ENCODE measurements around the gene TGFA.

Gene TGFA

GRCh38 chr2:70553584-70554337 lies at the start of gene TGFA:
Gene TGFA (minus strand): TSS chr2:70553826. CDS start chr2:70553767, 59 bp downstream.
- DNase-seq = peak; percentile 69

DNA sequence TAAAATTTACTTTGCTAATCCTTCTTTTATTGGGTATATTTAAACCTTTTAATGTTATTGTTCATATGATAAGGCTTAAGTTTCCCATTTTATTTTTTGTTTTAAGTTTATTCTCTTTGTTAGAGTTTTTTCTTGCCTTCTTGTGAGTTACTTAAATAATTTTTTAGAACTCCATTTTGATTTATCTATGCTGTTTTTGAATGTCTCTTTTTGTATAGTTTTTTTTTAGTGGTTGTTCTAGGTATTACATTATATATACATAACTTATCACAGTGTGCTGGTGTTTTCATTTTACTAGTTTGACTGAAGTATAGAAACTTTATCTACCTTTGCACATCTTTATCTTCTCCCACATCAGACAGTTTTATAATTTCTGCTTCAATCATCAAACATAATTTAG lies 49.4 kb upstream of the TGFA start:
- no peak for DNase-seq

- DNase-seq = no peak
These were observed 44.6 kb upstream of the TGFA start for GRCh38 chr2:70598197-70598596.

DNA sequence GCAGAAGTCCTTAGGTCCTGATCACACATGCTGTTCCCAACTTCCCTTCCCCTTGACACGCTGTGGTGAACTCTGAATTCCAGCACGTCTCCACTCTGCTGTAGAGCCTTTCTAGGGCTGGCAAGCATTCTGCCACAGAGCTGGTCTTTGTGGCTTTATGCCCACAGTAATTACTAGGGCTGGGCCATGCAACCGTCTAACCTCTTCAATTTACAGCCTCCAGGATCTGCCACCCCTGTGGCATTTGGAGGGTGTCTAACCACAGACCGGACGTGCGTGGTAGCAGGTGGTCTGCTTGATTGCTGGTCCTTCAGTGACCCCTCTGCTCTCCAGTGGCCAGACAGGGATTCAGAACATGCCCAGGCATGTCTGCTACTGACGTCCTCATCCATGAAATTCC lies 43.1 kb upstream of the TGFA start:
- no peak for DNase-seq

DNA sequence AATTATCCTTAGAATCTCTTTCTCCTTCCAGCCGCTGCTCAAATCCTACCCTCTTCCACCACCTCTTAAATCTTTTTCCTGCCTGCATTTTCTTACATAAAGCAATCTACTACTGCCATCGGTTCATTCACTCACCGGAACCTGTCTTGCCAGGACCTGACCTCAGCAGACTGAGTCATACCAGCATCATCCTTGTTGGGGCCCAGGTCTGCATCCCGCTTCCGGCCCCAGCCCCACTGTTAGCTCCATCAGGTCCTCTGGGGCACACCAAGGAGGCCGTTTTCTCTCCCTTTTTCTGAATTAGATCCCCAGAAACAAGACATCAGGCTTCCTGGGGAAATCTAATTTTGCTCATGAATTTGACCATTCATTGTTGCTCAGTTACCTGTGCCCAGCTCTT lies 42.7 kb upstream of the TGFA start:
- no peak for DNase-seq

DNA sequence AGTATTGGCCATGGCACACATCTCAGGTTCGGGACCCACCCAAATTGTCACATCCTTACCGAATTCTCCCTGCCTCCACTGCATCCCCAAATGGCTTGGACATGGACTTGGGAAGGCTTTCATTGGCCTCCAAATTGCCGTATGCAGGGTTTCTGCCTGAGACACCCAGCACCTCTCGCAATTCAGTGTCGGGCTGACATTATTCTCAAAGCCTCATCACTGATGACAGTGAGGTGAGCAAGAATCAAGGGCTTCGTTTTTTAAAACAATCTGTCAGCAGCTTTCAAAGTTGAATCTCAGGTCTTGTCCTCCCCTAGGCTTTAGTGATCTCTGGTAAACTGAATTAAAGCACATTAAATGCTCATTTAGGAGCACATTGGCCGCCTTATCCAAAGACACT lies 29.5 kb upstream of the TGFA start:
- DNase-seq = no peak

DNA sequence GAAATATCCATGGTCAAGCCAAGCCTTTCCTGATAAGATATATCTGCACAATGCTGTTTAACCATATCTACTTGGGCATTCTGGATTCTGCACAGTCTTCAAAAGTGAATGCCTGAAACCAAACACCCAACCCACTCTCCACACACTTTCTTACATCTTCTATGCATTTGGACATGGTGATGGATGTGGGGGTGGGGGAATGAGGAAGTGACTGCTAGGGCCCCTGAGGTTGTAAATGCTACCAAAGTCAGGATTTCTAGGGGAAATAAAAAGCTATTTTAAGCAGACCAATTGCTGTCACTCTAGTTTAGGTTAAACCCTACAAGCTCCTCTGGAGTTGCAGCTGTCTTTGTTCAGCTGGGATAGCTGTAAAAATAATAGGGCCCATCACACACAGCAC lies 26.7 kb upstream of the TGFA start:
- peak; percentile 12 for DNase-seq

DNA sequence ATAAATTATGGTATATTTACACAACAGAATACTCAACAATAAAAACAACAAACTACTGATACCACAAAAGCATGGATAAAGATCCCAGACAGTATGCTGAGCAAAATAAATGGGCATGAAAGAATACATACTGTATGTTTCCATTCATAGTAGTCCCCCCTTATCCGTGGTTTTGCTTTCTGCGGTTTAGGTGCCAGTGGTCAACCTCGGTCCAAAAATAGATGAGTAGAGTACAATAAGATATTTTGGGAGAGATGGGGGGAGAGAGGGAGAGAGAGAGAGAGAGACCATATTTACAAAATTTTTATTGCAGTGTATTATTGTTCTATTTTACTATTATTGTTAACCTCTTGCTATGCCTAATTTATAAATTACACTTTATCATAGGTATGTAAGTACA lies 21.0 kb upstream of the TGFA start:
- no peak for DNase-seq

DNA sequence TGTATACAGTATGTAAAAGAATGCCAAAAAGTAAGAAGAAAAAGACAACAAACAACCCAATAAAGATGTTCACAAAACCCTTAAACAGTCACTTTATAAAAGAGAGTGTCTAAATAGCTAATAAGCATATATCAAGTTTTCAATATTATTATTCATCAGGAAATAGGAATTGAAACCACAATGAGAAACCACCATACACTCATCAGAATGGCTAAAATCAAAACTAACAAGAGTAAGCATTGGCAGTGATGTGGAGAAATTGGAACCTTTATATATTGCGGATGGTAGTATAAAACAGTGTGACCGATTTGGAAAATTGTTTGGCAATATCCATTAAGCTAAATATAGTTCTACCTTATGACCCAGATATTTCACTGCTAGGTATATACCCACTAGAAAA lies 20.5 kb upstream of the TGFA start:
- DNase-seq = no peak

- no peak for DNase-seq
These were observed 16.5 kb upstream of the TGFA start for GRCh38 chr2:70570041-70570661.

- DNase-seq = no peak
These were observed 15.9 kb upstream of the TGFA start for GRCh38 chr2:70569559-70569958.

GRCh38 chr2:70566906-70567305 lies 13.3 kb upstream of the TGFA start:
- no peak for DNase-seq

- DNase-seq = no peak
These were observed 12.8 kb upstream of the TGFA start for GRCh38 chr2:70566464-70566863.

GRCh38 chr2:70565039-70565731 lies 11.6 kb upstream of the TGFA start:
- DNase-seq = no peak

DNA sequence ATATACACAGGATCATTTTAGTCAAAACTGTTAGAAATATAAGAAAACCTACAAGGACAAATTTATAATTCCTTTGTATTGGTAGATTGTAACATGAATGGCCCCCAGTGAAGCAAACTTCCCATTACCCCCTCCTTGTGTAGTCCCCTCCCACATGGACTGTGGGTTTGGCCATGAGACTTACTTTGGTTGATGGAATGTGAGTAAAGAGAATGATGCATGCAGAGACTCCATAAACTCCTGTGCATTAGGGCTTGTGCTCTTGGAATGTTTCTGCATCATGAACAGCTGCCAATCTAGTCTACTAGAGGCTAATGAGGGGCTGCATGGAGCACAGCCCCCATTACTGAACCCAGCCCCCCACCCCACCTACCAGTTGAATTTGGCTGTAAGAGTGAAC lies 8.3 kb upstream of the TGFA start:
- DNase-seq = no peak

GRCh38 chr2:70560442-70560841 lies 6.8 kb upstream of the TGFA start:
- DNase-seq = no peak

DNA sequence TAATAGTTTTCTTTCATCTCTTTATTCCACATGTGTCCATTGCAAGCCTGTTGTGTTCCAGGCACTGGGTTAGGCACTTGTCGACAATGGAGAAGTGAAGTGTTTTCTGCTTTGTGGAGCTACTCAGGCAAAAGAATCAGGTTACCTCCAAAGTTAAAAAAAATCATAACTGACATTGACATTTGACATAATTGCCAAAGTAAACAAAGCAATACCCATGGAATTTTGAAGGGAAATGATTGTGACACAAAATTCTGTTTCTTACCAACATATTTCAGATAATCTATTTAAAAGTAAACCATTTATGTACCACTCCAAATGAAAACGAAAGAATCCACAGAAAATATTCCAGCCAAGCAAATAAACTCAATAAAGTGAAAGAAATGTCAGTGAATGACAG lies 6.4 kb upstream of the TGFA start:
- no peak for DNase-seq

DNA sequence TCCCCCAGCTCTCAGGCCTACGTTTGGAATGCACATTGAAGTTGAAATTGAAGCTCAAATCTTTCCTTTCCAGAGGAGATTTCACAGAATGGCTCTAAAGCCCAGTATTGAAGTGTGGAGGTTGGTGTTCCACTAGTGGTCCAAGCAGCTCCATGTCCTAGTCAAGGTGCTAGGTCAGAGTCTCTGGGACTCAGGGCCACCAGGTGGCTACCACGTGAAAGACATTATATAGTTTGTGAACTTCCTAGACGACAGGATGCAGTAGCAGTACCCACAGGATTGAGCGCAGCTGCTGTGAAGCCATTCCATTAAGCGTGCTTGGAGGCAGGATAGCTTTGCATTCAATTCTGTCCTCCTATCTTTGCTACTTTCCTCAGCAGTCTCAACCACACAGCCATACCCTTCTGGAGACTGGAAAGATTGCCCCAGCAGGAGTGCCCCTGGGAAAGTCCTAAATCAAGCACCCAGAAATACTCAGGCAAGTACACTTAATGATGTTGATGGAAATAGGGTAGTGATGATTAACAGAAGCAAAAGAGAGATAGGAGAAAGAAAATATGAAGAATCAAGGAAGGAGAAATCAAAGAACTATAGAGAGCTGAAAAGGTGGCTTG lies 4.7 kb upstream of the TGFA start:
- DNase-seq = no peak

GRCh38 chr2:70557171-70557838 lies 3.7 kb upstream of the TGFA start:
- DNase-seq = peak; percentile 27

- no peak for DNase-seq
These were observed 3.0 kb upstream of the TGFA start for GRCh38 chr2:70556608-70557007.

DNA sequence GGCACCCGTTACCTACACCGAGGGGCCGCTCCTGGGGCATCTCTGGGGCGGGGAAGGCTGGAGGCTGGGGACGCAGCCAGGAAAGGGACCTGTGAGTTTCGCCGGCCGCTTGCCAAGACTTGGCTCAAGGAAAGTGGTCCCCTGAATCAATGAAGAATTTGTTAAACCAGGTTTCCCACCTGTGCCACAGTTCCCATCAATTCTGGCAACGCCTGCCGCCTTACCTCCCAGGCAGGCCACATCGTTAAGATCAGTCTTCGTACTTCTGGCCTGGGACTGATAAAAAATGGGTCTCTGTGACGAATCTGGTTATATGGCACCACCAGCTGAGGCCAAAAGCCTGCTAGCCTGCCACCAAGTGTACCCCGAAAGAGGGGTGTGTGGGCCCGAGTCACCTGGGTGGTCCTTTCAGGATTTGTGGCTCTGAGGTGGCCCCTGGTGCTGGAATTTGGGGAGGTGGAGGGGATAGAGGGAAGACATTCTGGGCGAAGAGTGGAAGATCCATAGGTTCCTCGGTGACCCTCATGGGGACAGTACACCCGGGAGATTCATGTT lies 789 bp upstream of the TGFA start:
- no peak for DNase-seq

DNA sequence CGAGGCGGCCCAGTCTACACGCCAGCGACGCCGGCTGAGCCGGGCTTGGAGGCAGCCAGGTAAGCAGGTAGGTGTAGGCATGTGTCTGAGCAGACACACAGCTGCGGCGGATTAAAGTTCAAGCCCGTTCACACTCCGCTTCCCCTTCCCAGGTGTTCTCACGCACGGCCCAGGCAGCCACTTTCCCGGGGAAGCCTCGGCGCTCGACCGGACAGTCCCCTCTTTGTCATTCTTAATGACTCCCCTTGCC lies 367 bp downstream of the TGFA start:
- DNase-seq = peak; percentile 33
